ENCODE data around the gene KDELR1.

DNA sequence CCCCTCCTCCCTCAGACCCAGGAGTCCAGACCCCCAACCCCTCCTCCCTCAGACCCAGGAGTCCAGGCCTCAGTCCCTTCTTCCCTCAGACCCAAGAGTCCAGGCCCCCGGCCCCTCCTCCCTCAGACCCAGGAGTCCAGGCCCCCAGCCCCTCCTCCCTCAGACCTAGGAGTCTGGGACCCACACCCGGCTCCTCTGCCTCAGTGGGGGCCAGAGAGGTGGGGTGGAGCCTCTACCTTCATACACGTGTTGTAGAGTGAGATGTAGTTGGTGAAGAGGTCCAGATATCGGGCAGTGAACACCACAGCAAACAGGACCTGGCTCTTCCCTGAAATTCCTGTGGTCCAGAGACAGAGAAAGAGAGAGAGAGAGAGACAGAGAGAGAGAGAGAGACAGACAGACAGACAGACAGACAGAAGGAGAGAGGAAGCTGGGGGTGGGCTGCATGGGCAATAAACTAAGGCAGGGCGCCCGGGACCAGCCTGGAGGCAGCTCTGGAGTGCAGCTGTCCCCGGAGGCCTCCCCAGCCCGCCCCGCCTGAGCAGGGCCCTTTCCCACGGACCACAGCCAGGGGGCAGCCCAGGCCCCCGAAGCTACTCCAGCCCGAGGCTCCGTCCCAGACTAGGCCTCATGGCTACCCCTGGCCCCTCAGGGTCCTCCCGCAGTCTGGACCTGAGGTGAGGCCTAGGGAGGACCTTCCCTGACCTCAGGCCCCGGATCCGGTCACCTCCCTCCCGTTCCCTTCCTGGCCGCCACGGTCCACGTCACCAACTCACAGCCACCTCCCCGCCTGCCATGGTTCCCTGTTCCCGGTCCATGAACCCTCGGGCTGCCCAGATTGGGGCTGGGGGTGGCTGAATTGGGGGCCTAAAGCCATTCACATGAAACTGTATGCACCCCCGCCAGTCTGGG, 907 bp downstream of the KDELR1 start:
- TF ChIP-seq ZNF24 (IDR thresholded peaks at IDR 0.05) (no peak), FOXK2 (IDR thresholded peaks at IDR 0.05) (no peak), PHB2 (IDR thresholded peaks at IDR 0.05; ENCODE audit: partially characterized antibody) (no peak), TEAD2 (CRISPR knock-in tag; IDR thresholded peaks at IDR 0.05) (no peak), ZNF607 (CRISPR knock-in tag; IDR thresholded peaks at IDR 0.05; ENCODE audit: borderline replicate concordance) (peak; percentile 73), GABPA (IDR thresholded peaks at IDR 0.05; ENCODE audit: low read depth, low read length) (peak; percentile 40), GABPA (CRISPR knock-in tag; IDR thresholded peaks at IDR 0.05; ENCODE audit: low read depth) (peak; percentile 45; the same call in 1 of the 2 replicates), CENPX (CRISPR knock-in tag; IDR thresholded peaks at IDR 0.05) (no peak), ZNF597 (CRISPR knock-in tag; IDR thresholded peaks at IDR 0.05) (no peak)
- TF ChIP-seq, protein P1, sequence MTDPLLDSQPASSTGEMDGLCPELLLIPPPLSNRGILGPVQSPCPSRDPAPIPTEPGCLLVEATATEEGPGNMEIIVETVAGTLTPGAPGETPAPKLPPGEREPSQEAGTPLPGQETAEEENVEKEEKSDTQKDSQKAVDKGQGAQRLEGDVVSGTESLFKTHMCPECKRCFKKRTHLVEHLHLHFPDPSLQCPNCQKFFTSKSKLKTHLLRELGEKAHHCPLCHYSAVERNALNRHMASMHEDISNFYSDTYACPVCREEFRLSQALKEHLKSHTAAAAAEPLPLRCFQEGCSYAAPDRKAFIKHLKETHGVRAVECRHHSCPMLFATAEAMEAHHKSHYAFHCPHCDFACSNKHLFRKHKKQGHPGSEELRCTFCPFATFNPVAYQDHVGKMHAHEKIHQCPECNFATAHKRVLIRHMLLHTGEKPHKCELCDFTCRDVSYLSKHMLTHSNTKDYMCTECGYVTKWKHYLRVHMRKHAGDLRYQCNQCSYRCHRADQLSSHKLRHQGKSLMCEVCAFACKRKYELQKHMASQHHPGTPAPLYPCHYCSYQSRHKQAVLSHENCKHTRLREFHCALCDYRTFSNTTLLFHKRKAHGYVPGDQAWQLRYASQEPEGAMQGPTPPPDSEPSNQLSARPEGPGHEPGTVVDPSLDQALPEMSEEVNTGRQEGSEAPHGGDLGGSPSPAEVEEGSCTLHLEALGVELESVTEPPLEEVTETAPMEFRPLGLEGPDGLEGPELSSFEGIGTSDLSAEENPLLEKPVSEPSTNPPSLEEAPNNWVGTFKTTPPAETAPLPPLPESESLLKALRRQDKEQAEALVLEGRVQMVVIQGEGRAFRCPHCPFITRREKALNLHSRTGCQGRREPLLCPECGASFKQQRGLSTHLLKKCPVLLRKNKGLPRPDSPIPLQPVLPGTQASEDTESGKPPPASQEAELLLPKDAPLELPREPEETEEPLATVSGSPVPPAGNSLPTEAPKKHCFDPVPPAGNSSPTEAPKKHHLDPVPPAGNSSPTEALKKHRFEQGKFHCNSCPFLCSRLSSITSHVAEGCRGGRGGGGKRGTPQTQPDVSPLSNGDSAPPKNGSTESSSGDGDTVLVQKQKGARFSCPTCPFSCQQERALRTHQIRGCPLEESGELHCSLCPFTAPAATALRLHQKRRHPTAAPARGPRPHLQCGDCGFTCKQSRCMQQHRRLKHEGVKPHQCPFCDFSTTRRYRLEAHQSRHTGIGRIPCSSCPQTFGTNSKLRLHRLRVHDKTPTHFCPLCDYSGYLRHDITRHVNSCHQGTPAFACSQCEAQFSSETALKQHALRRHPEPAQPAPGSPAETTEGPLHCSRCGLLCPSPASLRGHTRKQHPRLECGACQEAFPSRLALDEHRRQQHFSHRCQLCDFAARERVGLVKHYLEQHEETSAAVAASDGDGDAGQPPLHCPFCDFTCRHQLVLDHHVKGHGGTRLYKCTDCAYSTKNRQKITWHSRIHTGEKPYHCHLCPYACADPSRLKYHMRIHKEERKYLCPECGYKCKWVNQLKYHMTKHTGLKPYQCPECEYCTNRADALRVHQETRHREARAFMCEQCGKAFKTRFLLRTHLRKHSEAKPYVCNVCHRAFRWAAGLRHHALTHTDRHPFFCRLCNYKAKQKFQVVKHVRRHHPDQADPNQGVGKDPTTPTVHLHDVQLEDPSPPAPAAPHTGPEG (CRISPR knock-in tag; IDR thresholded peaks at IDR 0.05), result no peak

All from HepG2 (cell line).